ENCODE results near the gene COX20.

DNA sequence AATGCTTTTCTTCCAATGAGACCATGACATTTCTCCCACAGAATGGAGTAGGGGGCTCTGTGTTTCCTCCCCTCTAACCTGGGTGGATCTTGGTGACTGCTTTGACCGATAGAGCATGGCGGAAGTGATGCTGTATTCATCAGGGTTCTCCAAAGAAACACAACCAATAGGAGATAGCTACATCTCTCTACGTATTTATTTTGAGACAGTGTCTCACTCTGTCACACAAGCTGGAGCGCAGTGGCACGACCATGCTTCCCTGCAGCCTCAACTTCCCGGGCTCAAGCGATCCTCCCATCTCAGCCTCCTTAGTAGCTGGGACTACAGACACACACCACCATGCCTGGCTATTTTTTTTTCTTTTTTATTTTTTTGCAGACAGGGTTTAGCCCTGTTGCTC lies 58.4 kb downstream of the COX20 start:
- TF ChIP-seq, protein P1, sequence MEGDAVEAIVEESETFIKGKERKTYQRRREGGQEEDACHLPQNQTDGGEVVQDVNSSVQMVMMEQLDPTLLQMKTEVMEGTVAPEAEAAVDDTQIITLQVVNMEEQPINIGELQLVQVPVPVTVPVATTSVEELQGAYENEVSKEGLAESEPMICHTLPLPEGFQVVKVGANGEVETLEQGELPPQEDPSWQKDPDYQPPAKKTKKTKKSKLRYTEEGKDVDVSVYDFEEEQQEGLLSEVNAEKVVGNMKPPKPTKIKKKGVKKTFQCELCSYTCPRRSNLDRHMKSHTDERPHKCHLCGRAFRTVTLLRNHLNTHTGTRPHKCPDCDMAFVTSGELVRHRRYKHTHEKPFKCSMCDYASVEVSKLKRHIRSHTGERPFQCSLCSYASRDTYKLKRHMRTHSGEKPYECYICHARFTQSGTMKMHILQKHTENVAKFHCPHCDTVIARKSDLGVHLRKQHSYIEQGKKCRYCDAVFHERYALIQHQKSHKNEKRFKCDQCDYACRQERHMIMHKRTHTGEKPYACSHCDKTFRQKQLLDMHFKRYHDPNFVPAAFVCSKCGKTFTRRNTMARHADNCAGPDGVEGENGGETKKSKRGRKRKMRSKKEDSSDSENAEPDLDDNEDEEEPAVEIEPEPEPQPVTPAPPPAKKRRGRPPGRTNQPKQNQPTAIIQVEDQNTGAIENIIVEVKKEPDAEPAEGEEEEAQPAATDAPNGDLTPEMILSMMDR (conservative IDR thresholded peaks at IDR 0.05 in 1 of 2, IDR thresholded peaks at IDR 0.05 in 1 of 2; ENCODE audit: low read depth in 1 of 2, low read length in 2 of 2): no peak
- no peak for TF ChIP-seq EZH2 (IDR thresholded peaks at IDR 0.05; ENCODE audit: low read length, missing control alignments)

Data from fibroblast of lung (primary cell).